ENCODE data around the gene BPTF.
"Not testable (repeated sequence)": the region's sequence is repeated elsewhere in the genome, so short reads cannot be mapped to it uniquely, and the experiment has no call there.

Gene BPTF

GRCh38 chr17:67999291-67999911 is 174.1 kb downstream of the BPTF start:
- in situ Hi-C loops (cut with MboI; ENCODE audit: low sequenced_read_pairs) = no loop called here

DNA sequence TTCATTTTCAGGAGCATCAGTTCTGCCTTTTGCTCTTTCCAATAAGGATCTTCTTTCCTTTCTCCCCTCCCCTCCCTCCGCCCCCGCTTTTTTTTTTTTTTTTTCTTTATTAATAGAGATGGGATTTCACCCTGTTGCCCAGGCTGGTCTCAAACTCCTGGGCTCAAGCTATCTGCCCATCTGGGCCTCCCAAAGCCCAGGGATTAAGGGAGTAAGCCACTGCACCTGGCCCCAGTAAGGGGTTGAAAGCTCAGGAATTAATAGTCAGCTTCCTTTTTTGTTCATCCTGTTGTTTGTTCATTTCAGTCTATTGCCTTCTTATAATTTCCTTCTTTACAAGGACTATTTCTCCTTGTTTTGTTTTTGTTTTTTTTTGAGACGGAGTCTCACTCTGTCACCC is 178.9 kb downstream of the BPTF start:
- in situ Hi-C loops (cut with MboI; ENCODE audit: low sequenced_read_pairs) = no loop called here

DNA sequence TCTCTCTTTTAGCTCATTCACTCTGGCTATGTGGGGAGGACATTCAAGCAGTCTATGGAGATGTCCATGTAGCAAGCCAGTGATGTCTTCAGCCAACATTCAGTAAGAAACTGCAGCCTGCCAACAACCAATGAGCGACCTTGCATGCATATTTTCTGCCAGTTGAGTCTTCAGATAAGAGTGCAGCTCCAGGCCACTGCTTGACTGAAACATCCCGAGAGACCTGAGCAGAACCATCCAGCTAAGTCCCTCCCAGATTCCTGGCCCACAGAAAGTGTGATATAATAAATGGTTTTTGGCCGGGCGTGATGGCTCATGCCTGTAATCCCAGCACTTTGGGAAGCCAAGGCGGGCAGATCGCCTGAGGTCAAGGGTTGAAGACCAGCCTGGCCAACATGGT is 181.5 kb downstream of the BPTF start:
- in situ Hi-C loops (cut with MboI; ENCODE audit: low sequenced_read_pairs) = no loop called here

- in situ Hi-C loops (cut with MboI; ENCODE audit: low sequenced_read_pairs) = no loop called here
Measured at GRCh38 chr17:68011199-68011665, 185.9 kb downstream of the BPTF start.

DNA sequence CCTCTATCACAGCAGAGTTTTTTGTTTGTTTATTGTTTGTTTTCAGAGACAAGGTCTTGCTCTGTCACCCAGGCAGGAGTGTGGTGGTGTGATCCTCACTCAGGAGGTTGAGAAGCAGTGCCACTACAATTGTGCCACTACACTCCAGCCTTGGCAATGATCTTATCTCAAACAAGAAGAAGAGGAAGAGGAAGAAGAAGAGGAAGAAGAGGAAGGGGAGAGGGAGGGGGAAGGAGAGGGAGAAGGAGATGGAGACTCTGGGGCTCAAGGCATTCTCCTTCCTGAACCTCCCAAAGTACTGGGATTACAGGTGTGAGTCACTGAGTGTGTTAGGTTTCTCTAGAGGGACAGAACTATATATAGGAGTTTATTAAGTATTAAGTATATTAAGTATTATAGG is 188.1 kb downstream of the BPTF start:
- in situ Hi-C loops (cut with MboI; ENCODE audit: low sequenced_read_pairs) = no loop called here

GRCh38 chr17:68015081-68015723 is 189.9 kb downstream of the BPTF start:
- in situ Hi-C loops (cut with MboI; ENCODE audit: low sequenced_read_pairs) = no loop called here

DNA sequence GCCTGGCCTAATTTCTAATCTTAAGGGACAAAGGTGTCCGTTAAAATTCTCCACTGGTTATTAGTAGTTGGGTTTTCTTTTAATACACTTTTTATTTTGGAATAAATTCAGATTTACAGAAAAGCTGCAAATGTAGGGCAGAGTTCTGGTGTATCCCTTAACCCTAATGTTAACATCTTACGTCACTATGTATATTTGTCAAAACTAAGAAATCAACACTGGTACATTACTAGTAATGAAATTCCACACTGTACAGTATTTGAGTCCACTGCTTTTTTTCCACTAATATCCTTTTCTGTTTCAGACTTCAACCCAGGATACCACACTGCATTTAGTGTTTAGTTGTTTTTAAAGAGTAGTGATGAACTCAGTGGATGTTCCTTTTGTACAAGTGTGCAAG is 191.5 kb downstream of the BPTF start:
- in situ Hi-C loops (cut with MboI; ENCODE audit: low sequenced_read_pairs) = no loop called here

- in situ Hi-C loops (cut with MboI; ENCODE audit: low sequenced_read_pairs) = not testable (repeated sequence)
Measured at GRCh38 chr17:68018493-68018892, 193.2 kb downstream of the BPTF start.

DNA sequence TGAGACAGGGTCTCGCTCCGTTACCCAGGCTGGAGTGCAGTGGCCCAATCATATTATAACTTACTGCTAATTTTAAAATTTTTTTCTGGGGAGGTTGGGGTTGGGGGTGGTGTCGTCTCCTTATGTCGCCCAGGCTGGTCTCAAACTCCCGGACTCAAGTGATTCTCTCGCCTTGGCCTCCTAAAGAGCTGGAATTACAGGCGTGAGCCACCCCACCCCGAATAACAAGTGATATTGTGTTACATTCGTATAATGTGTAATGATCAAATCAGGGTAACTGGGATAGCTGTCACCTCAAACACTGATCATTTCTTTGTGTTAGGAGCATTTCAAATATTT is 194.0 kb downstream of the BPTF start:
- in situ Hi-C loops (cut with MboI; ENCODE audit: low sequenced_read_pairs) = no loop called here

GRCh38 chr17:68019675-68020408 is 194.5 kb downstream of the BPTF start:
- in situ Hi-C loops (cut with MboI; ENCODE audit: low sequenced_read_pairs) = no loop called here

- in situ Hi-C loops (cut with MboI; ENCODE audit: low sequenced_read_pairs) = no loop called here
Measured at GRCh38 chr17:68020409-68020756, 195.1 kb downstream of the BPTF start.

DNA sequence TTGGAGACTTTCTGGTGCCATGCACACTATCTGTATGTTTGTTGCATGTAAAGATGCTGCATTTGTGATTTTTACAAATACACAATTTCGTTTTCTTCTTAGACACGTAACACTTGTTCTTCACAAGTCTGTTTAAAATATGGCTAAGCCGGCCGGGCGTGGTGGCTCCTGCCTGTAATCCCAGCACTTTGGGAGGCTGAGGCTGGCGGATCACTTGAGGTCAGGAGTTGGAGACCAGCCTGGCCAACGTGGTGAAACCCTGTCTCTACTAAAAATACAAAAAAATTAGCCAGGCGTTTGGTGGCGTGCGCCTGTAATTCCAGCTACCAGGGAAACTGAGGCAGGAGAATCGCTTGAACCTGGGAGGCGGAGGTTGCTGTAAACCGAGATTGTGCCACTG is 195.5 kb downstream of the BPTF start:
- in situ Hi-C loops (cut with MboI; ENCODE audit: low sequenced_read_pairs) = not testable (repeated sequence)

DNA sequence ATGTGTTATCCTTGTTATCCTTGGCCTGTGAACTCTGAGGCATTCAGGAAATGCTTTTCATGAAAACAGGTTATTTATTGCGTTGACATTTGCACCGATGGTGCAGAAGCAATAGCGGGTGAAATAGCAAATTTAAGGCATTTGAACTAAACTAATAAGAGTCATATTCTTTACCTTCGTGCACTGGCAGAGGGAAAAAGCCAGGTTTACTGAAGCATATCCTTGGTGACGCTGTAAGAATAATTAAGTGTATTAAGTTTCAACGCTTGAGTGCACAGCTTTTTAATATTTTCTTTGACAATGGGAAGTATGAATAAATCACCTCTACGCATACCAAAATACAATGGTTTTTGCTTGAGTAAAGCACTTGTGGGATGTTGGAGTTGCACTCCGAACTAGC is 196.7 kb downstream of the BPTF start:
- in situ Hi-C loops (cut with MboI; ENCODE audit: low sequenced_read_pairs) = no loop called here

DNA sequence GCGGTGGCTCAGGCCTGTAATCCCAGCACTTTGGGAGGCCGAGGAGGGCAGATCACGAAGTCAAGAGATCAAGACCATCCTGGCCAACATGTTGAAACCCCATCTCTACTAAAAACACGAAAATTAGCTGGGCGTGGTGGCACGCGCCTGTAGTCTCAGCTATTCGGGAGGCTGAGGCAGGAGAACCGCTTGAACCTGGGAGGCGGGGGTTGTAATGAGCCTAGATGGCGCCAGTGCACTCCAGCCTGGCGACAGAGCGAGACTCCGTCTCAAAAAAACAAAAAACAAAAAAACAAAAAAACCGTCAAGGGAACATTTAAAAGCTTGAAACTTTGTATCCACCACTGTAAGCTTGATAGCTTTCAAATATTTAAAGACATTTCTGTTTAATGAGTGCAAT is 197.2 kb downstream of the BPTF start:
- in situ Hi-C loops (cut with MboI; ENCODE audit: low sequenced_read_pairs) = not testable (repeated sequence)

GRCh38 chr17:68029512-68030215 is 204.4 kb downstream of the BPTF start:
- in situ Hi-C loops (cut with MboI; ENCODE audit: low sequenced_read_pairs) = no loop called here
